HepG2 (cell line): ENCODE results near the gene RHBDF2. TPM values are rescaled to one million over a fixed set of nuclear protein-coding genes. Genes with fewer than 3 reads are reported as not detected.

Source experiments
- AGO2 ChIP-seq: fragments of 200-400 bp; formaldehyde crosslinking; optimal IDR thresholded peaks from 2 replicates; pipeline ENCODE3; 2017; ENCODE audit warnings: mild to moderate bottlenecking, low read depth, low read length, moderate library complexity
- ARNT ChIP-seq: fragments of 450-650 bp; IDR thresholded peaks from 2 replicates; pipeline ENCODE4 v1.6.1; 2017
- ERF ChIP-seq: IDR thresholded peaks from 2 replicates; pipeline ENCODE4 v1.6.1; 2018; ENCODE audit warnings: missing biosample characterization, missing genetic modification reagents
- HOXA3 ChIP-seq: sonication (generic); formaldehyde crosslinking; IDR thresholded peaks from 2 replicates; pipeline ENCODE4 v1.5.0; 2020; ENCODE audit warnings: missing genetic modification reagents
- MAZ ChIP-seq, 2 experiments: sonication (generic) in 1 of 2; formaldehyde crosslinking in 1 of 2; IDR thresholded peaks; 2 replicates each; pipeline versions ENCODE4 v1.5.0 to v1.6.1; 2012 to 2020; ENCODE audit warnings: low read depth in 2 of 2, mild to moderate bottlenecking in 2 of 2, borderline replicate concordance in 1 of 2, improper control_type of control experiment in 1 of 2, low read length in 1 of 2, missing genetic modification reagents in 1 of 2, moderate library complexity in 1 of 2
- NRL ChIP-seq: sonication (generic); formaldehyde crosslinking; IDR thresholded peaks from 2 replicates; pipeline ENCODE4 v1.5.0; 2020; ENCODE audit warnings: missing genetic modification reagents, mild to moderate bottlenecking, moderate library complexity, borderline replicate concordance
- RBFOX2 ChIP-seq: fragments of 200-400 bp; formaldehyde crosslinking; IDR thresholded peaks from 2 replicates; pipeline ENCODE4 v1.6.1; 2017; ENCODE audit warnings: low read depth, mild to moderate bottlenecking, low read length
- RBM22 ChIP-seq: fragments of 200-400 bp; formaldehyde crosslinking; optimal IDR thresholded peaks from 2 replicates; pipeline ENCODE3; 2017; ENCODE audit warnings: mild to moderate bottlenecking, low read length, moderate library complexity
- ZNF678 ChIP-seq: sonication (generic); formaldehyde crosslinking; IDR thresholded peaks from 2 replicates; pipeline ENCODE4 v1.4.0; 2020; ENCODE audit warnings: mild to moderate bottlenecking, missing genetic modification reagents
- polyA plus RNA-seq, 8 experiments: library from polyadenylated mRNA; depleted of rRNA in 3 of 8; stranded (reverse) in 7 of 8; unstranded in 1 of 8; fragments of >200 nt; fragmentation: Illumina TruSeq in 4 of 8; extraction: Trizol in 4 of 8; gene quantifications; 2 replicates each; pipeline versions ENCODE4 v1.2.1 to v1.2.3, GENCODE V29; 2011 to 2016; ENCODE audit warnings: low read depth in 4 of 8, missing spikeins in 1 of 8, mixed read lengths in 1 of 8; ENCODE audit not compliant: insufficient read depth in 1 of 8
- total RNA-seq, 5 experiments: library from RNA; depleted of rRNA; stranded (reverse); fragments of >200 nt; fragmentation: Illumina TruSeq; extraction: Trizol; gene quantifications; 2 replicates each; pipeline ENCODE4 v1.2.3, GENCODE V29; 2016; ENCODE audit warnings: low read depth in 1 of 5
- TF ChIP-seq, protein P1 (sequence below): sonication (generic); formaldehyde crosslinking; IDR thresholded peaks from 2 replicates; pipeline ENCODE4 v1.5.1; 2020; ENCODE audit warnings: mild to moderate bottlenecking, missing genetic modification reagents, moderate library complexity
- TF ChIP-seq, protein P2 (sequence below): sonication (generic); formaldehyde crosslinking; IDR thresholded peaks from 2 replicates; pipeline ENCODE4 v1.8.1; 2023; ENCODE audit warnings: mild to moderate bottlenecking, inconsistent platforms, moderate library complexity, missing genetic modification reagents, borderline replicate concordance
- TF ChIP-seq, protein P3 (sequence below): sonication (generic); formaldehyde crosslinking; IDR thresholded peaks from 2 replicates; pipeline ENCODE4 v1.4.0; 2020; ENCODE audit warnings: missing genetic modification reagents

Gene RHBDF2
- total and polyA plus RNA-seq, 2 of the 13 experiments (the other 11 are each of a cell fraction or from before 2014, with no cell fraction given), result 7.8 to 24.2 TPM

DNA sequence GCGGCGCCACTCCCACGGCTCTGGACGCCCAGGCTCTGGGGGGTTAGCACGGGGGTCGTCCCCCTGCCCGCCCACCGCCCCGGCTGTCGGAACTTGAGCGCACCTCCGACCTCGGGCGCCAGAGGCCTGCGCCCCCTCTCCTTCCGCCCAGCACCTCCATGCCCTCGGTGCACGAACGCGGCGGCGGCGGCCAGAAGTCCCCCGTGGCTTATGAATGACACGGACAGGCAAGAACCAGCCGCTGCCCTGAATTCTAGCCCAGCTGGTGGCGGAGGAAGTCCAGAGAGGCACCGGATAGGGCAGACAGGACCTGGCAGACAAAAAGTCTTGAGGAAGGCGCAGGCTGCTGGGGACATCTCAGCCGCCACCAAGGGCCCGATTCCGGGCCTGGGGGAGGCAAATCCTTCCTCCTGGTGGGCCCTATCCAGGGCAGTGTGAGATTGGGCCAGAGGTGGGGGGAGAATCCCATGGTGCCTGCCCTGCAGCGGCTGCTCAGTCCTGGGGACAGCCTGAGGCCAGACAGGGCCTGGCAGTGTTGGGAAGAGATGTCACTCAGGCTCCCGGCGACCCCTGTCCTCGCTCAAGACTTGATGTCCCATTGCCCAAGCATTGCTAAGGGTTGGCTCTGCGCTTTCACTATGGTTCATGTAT is 37.2 kb upstream of the RHBDF2 start (continued):
- TF ChIP-seq, protein P1, sequence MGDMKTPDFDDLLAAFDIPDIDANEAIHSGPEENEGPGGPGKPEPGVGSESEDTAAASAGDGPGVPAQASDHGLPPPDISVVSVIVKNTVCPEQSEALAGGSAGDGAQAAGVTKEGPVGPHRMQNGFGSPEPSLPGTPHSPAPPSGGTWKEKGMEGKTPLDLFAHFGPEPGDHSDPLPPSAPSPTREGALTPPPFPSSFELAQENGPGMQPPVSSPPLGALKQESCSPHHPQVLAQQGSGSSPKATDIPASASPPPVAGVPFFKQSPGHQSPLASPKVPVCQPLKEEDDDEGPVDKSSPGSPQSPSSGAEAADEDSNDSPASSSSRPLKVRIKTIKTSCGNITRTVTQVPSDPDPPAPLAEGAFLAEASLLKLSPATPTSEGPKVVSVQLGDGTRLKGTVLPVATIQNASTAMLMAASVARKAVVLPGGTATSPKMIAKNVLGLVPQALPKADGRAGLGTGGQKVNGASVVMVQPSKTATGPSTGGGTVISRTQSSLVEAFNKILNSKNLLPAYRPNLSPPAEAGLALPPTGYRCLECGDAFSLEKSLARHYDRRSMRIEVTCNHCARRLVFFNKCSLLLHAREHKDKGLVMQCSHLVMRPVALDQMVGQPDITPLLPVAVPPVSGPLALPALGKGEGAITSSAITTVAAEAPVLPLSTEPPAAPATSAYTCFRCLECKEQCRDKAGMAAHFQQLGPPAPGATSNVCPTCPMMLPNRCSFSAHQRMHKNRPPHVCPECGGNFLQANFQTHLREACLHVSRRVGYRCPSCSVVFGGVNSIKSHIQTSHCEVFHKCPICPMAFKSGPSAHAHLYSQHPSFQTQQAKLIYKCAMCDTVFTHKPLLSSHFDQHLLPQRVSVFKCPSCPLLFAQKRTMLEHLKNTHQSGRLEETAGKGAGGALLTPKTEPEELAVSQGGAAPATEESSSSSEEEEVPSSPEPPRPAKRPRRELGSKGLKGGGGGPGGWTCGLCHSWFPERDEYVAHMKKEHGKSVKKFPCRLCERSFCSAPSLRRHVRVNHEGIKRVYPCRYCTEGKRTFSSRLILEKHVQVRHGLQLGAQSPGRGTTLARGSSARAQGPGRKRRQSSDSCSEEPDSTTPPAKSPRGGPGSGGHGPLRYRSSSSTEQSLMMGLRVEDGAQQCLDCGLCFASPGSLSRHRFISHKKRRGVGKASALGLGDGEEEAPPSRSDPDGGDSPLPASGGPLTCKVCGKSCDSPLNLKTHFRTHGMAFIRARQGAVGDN, result peak; percentile 15; the same call in 1 of the 2 replicates
- TF ChIP-seq RBM22, result no peak
- 0 out of 2 replicates have a peak, but pooled peaks have one; percentile 19 for TF ChIP-seq NRL (CRISPR knock-in tag)
- no peak for TF ChIP-seq ZNF678 (CRISPR knock-in tag)
- TF ChIP-seq AGO2, result peak; percentile 56
- no peak for TF ChIP-seq ARNT
- TF ChIP-seq ERF (CRISPR knock-in tag), result no peak
- TF ChIP-seq RBFOX2, result 0 out of 2 replicates have a peak, but pooled peaks have one; percentile 5
- TF ChIP-seq HOXA3, result no peak
- TF ChIP-seq, protein P2, sequence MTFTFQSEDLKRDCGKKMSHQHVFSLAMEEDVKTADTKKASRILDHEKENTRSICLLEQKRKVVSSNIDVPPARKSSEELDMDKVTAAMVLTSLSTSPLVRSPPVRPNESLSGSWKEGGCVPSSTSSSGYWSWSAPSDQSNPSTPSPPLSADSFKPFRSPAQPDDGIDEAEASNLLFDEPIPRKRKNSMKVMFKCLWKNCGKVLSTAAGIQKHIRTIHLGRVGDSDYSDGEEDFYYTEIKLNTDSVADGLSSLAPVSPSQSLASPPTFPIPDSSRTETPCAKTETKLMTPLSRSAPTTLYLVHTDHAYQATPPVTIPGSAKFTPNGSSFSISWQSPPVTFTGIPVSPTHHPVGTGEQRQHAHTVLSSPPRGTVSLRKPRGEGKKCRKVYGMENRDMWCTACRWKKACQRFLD (CRISPR knock-in tag), result no peak
- TF ChIP-seq, protein P3, sequence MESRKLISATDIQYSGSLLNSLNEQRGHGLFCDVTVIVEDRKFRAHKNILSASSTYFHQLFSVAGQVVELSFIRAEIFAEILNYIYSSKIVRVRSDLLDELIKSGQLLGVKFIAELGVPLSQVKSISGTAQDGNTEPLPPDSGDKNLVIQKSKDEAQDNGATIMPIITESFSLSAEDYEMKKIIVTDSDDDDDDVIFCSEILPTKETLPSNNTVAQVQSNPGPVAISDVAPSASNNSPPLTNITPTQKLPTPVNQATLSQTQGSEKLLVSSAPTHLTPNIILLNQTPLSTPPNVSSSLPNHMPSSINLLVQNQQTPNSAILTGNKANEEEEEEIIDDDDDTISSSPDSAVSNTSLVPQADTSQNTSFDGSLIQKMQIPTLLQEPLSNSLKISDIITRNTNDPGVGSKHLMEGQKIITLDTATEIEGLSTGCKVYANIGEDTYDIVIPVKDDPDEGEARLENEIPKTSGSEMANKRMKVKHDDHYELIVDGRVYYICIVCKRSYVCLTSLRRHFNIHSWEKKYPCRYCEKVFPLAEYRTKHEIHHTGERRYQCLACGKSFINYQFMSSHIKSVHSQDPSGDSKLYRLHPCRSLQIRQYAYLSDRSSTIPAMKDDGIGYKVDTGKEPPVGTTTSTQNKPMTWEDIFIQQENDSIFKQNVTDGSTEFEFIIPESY, result 0 out of 2 replicates have a peak, but pooled peaks have one; percentile 22
- no peak for TF ChIP-seq MAZ (IDR thresholded peaks at IDR 0.05; ENCODE audit: borderline replicate concordance, low read depth, low read length)
- TF ChIP-seq MAZ (CRISPR knock-in tag; IDR thresholded peaks at IDR 0.05; ENCODE audit: low read depth), result no peak
- TF ChIP-seq, all 625 proteins: peak for 7
